NCI-H2196 treated with DMSO at 0.1 percent for 48 hours (cell line): Measurements from ENCODE around the gene JPT1.

ENCODE experiments used
- DNase-seq: peaks from one replicate; lab custom pipeline; 2025; ENCODE audit not compliant: unreplicated experiment; lab: John Stamatoyannopoulos, UW

Gene JPT1

DNA sequence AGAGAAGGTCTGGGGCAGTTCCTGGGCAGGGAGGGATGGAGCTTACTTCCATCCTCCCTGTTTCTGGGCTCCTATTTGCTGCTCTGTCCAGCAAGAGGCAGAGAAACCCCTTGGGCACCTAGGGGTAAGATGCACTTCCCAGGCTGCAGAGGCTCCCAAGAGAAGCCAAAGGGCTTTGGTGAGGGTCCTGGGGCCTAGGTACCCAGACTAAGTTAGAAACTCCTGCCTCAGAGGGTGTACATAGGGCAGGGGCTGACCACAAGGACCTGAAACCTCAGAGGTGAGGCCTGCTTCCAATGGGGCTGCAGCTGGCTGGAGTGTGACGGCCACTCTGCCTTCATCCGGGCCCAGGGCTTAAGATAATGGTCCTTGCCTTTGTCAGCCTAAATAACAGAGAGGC is 46.1 kb downstream of the JPT1 start:
- no peak for DNase-seq

DNA sequence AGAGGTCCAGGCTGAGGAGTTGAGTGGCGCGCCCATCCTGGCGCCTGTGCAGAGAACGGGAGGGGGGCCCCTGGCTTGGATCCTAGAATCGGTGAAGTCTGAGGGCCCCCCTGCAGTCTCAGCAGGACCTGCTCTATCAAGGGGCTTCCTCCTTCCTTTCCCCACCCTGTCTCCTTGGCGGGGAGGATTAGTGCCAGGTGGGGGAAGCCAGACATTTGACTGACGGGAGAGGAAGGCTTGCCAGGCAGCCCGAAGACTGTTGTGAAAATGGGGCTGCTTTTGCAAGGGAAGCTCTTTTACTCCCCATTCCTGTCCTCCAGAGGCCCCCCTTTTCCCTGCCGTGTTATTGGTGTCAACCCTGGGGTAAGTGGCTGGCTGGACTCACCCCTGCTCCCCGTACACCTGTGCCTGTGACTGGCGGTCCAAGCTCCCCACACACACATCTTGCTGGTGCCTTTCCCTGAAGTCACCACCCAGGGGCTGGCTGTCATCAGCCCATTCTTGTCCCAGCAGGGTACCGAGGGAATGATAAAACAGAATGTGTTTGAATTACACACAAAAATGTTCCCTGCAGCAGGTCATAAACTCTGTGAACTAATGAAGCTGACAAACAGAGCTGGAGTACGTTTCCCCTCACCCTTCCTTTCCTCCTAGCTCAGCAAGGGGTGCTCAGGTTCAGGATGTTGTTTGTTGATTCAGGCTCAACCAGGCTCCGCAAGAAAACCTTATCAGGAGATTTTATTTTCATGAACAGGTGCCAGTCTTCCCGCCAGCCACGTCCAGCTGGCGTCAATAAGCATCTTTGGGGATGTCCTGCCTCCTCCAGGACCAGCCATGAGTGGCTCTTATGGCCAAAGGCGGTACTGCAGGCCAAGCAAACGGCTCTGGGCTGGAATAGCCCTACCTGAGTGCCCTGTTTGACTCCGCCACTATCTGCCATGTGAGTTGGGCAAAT is 48.9 kb downstream of the JPT1 start:
- DNase-seq = peak; percentile 89

DNA sequence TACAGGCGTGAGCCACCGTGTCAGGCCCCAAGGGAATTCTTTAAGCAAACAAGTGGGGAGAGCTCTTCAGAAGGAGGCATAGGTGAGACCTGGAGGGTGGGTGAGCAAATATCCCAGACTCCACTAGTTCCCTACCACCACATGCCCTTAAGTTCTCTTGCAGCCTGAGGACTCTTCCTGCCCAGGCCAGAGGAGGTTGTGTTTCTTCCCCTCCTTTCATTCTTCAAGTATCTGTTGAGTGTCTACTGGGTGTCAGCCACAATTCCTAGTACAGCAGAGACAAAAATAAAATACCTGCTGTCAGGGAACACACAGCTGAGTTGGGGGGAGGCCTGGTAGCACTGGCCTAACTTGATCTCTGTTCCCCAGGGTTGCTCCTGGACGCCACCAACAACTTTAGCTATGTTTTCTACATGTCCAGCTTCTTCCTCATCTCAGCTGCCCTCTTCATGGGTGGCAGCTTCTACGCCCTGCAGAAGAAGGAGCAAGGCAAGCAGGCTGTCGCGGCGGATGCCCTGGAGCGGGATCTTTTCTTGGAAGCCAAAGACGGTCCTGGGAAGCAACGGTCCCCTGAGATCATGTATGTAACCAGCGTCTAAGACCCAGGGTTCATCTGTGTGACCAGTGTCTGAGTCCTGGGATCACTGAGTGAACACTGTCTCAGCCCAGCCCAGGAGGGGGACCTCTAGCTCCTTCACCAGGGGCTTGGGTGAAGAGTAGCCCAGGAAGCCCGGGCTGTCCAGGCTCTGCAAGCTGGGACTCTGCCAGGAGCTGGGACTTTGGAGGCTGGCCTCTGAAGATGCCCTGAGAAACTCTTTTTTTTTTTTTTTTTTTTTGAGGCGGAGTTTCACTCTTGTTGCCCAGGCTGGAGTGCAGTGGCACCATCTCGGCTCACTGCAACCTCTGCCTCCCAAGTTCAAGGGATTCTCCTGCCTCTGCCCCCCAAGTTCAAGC is 50.4 kb downstream of the JPT1 start:
- DNase-seq = no peak

DNA sequence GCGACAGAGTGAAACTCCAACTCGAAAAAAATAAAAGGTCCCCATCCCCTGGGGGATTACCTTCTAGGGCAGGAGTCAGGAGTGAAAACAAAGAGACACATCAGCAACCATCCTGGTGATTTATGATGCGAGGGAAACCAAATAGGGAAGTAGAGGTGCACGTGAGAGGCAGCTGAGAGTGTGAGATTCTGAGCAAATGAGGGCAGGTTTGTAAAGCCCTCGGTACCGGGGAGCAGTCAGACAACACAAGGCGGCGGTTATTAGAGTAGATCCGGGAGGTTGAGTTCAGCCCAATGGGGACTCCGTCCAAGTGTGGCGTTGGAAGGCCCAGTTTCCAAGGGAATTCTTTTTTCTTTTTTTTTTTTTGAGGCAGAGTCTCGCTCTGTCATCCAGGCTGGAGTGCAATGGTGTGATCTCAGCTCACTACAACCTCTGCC is 51.9 kb downstream of the JPT1 start:
- DNase-seq = no peak

DNA sequence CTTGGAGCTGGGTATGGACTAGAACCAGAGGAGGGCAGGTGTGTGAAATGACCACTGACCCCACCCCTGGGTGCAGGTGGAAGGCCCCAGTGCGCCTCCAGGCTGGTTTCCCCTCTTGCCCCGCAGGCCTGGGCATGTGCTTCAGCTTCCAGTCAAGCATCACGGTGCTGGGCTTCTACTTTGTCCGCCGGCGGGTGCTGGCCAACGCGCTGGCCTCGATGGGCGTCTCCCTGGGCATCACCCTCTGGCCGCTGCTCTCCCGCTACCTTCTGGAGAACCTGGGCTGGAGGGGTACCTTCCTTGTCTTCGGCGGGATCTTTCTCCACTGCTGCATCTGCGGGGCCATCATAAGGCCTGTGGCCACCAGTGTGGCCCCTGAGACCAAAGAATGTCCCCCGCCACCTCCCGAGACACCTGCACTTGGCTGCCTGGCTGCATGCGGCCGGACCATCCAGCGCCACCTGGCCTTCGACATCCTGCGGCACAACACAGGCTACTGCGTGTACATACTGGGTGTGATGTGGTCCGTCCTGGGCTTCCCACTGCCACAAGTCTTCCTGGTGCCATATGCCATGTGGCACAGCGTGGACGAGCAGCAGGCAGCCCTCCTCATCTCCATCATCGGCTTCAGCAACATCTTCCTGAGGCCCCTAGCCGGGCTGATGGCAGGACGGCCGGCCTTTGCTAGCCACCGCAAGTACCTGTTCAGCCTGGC is 54.3 kb downstream of the JPT1 start:
- no peak for DNase-seq

DNA sequence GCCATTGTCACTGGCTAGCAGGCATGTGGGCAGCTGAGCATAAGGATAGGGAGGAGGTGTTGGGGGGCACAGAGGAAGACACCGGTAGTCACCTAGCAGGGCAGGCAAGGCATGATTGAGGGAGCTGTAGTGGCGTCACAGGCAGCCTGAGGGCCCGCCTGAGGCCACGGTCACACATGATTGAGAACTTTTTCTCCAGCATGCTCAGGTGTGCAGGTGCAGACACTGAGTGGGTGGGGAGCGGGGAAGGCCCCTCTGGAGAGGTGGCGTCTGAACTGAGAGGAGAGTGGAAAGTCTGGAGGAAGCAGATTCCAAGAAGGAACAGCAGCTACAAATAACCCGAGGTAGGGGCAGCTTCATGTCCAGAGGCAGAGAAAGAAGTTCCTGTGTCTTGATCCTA is 55.5 kb downstream of the JPT1 start:
- DNase-seq = no peak

DNA sequence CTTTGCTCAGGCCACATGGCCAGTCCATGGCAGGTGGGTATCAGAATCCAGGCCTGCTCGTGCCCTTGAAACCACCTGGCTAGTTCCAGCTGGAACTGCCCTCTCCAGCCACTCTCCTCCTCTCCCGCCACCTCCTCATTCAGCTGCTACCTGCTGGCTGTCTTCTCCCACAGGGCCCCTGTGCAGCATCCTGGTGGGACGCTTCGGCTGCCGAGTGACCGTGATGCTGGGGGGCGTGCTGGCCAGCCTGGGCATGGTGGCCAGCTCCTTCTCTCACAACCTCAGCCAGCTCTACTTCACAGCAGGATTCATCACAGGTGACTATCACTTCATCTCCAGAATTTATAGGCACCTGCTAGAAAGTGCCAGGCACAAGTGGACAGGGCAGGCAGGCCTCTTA is 56.4 kb downstream of the JPT1 start:
- no peak for DNase-seq

DNA sequence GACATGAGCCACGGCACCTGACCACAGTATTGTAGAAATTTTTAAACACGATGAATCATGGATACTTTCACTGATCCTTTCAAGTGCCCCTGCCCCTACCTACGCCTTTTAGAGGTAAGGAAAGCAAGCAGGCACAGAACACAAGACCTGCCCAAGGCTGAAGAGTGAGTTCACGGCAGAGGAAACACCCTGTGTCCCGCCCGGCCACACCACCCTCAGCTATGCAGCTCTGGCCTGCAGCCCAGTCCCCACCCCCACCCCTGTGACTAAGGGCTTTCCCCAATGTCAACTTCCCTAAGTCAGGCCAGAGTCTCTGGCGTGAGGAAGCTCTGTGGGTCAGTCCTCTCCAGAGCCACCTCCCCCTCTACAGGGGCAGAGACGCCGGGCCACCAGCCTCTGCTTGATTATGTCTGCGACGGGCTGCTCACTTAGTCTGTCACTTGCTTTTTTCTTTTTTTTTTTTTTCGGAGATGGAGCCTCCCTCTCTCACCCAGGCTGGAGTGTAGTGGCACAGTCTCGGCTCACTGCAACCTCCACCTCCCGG is 58.2 kb downstream of the JPT1 start:
- DNase-seq = no peak

DNA sequence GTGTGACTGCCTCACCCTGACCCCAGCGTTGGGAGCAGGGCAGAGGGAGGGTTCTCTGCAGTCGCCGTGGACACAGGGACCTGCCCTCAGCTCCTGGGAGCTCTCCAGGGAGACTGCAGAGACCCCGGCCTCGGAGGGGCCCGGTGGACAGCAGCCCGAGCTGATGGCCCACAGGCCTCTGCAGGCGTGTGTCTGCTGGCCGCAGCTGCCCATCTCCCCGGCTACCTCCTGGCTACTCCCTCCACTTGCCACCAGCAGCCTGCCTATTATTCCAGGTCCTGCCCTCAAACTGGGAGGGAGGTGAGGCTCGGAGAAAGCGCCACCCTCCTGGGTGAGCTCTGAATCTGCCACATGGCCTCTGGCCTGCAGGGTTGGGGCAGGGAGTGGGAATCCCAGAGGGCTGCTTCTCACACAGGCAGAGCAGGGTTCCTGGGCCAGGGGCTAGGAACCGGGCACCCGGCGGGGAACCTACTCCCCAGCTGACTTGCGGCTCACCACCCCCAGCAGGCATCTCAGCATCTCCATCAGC is 59.4 kb downstream of the JPT1 start:
- no peak for DNase-seq

DNA sequence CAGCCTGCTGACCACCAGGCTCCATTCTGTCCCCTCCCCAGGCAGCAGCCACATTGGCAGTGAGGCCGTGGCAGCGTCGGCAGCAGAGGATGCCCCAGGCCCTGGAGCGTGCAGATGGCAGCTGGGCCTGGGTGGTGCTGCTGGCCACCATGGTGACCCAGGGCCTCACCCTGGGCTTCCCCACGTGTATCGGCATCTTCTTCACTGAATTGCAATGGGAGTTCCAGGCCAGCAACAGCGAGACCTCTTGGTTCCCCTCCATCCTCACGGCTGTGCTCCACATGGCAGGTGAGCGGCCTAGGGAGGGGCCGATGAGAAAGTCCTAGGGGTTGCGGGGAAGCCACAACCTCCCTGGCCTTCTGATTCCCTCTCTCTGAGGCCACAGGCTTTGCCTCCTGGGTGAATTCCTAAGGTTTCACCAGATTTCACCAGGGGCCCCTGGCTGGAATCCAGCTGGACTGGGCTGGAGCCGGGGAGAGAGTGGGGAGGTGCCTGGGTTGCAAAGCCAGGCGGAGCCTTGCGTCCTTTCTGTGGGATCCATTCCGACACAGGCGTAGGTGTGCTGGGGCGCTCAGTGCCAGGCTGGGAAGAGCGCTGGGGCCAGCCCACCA is 60.7 kb downstream of the JPT1 start:
- no peak for DNase-seq

DNA sequence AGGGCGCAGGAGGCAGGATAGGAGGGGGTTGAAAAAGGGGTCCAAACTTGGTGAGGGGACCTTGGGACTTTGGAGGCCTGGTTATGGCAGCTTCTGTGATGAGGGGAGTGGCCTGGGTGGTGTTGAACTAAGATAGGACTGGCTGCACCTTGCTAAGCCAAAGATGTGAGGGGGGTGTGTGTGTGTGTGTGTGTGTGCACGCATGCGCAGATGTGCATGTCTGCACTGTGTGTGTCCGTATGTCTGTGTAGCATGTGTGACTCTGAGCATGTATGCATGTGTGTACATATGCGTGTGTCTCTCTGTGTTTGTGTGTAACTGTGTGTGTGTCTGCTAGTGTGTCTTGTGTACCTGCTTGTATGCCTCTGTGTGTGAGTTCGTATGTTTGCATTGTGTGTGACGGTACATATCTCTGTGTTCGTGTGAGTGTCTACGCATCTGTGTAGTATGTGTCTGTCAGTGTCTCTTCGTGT is 62.4 kb downstream of the JPT1 start:
- DNase-seq = no peak

DNA sequence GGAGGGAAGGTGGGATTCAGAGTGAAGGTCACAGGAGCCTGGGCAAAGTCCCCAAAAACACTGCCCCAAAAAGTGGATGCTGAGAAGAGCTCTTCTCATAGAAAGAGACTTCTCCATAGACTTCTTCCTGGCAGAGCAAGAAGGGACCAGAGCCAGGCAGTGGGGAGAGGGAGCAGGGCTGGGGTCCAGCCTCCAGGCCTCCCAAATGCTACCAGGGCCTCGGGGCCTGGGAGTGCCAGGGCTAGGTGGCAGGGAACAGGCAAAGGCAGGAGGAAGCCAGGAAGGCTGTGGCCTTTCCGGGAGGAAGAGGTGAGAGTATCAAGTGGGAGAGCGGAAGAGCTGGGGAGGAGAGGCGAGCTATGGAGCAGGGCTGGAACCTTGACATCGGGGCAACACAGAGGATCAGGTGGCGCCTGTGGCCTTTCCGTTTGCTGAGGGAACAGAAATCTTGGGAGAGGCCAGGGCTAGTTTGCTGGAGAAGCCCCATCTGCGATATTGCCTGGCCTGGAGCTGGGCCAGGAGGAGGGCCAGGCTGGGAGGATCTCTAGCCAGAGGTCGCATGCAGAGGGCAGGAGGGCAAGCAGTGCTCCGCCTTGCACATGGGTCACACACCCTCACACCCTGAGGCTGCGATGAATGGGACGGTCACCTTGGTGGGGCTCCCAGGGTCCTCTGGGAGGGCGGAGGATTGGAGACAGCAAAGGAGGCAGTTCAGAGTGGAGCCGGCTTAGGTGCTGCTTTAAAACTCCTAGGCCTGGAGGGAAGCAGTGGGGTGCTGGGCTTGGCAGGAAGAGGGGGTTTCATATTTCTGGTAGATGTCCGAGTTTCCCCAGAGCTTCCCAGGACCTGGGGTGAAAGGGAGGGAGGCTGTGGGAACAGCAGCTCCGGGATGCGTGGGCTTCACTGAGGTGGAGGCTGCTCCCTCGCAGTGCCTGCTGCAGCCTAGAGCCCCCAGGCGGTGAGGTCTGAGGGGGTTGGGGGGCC is 63.1 kb downstream of the JPT1 start:
- DNase-seq = no peak

DNA sequence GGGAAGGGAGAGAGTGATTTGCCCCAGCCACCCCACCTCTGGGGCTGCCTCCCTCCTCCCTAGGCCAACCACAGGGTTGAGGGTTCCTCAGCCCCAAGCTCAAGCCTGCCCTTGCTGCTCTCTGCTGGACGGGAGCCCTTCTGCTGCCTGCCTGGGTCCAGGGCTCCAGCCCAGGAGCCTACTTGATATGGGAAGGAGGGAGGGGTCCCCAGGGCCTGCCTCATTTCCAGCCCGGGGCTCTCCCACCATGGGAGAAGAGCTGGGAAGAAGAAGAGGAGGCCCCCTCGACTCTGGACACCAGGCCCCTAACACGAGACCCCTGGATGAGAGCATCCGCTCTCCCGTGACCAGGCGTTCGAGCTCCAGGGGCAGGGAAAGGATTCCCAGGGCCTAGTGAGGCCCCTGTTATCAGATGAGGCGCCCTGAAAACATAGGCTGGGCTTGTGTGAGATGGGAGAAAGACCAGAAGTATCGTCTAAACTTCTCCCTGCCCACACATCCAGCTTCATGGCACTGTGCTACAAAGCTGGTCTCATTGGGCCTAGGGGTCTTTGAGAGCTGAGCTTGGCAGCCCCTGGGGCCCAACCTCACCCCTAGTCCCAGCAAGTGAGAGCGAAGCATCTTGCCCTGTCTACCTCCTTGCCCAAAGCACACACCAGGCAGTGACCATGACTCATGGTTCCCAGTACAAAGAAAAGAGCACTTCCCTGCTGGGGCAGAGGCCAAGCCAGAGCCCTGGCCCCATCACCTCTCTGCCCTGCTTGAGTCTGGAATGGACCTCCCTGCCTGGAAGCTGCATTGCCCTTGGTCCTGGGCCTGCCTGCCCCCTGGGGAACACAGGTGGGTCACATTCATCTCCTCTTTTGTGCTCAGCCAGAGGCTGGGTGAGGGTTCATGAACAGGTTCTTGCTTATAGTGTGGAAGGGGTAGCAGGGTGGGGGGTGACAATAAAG is 65.6 kb downstream of the JPT1 start:
- DNase-seq = no peak

DNA sequence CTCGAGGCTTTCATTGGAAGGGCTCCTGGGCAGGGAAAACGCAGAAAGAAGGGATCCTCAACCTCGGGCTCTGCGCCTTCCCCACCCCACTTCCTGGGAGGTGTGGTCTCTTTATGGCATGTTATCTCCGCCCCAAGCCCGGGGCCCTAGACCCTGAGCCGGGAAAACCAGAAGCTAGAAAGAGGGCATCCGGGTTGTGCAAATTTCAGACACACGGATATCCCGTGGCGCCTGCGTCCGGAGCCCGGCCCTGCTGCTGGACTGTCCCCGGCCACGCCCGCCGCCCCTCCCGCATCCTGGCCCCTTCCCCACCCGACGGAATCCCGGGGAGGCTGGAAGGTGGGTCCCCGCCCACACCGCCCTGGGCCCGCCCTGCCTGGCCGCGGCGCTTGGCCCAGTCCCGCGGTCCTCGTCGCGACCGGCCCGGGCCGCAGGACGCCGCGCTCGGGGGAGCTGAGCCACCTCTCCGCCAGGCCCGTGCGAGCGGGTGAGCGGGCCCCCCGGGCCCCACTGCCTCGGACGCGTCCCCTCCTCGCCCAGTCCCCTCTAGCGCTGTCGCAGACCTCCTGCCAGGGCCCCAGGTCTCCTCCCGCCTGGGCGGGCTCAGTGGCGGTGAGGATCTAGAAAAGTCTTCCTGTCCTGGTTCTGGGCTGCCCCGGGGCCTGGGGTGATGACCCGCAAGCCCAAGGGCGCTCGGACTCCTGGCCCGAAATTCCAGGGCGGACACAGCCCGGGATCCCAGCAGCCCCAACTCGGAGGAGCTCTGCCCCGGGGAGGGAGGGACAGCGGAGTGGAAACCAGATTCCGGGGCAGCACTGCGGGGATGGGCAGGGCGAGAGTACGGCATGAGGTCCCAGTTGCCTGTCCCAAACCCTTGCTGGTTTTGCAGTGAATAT is 66.5 kb downstream of the JPT1 start, which contains the start of gene SLC16A5:
TSS of gene SLC16A5 (plus strand) at position 397 of the 896 bp plus-strand sequence. CDS start 5,683 bp downstream, outside the sequence.
- DNase-seq = no peak

DNA sequence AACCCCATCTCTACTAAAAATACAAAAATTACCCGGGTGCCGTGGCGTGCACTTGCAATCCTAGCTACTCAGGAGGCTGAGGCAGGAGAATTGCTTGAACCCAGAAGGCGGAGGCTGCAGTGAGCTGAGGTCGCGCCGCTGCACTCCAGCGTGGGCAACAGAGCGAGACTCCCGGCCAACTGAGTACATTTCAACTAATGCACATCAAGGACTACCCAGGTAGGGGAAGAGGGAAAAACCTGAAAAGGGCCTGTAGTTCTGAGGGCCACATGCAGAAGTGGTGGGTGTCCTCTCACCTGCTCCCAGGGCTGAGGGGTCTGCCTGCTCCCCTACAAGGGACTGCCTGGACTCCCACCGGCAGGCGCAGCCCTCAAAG is 67.1 kb downstream of the JPT1 start:
- no peak for DNase-seq

DNA sequence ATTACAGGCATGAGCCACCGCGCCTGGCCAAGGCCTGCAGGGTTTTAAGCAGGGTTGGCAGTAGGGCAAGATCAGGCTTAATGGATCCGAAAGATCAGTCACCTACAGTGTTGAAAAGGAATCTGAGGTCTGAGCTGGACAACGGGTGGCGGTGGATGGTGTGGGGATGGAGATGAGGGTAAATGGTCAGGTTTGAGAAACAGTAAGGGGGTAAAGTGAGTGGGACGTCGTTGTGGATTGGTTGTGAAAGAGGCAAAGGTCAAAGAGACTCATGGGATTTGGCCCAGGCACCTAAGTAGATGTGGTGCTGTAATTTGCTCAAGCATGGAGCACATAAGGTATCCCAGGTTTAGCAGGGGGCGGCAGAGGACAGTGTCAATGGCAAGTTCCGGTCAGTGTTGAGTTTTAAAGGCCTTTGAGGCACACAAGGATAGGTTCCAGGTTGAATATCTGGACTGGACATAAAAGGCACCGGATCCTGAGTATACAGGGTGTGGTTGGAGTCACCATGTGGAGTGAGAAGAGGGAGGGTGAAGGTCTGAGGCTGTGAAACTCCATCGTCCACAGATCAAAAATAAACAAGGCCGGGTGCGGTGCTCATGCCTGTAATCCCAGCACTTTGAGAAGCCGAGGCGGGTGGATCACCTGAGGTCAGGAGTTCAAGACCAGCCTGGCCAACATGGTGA is 67.7 kb downstream of the JPT1 start:
- no peak for DNase-seq
